MCF 10A (cell line): ENCODE measurements around the gene ZBTB48. TPM values are rescaled to one million over a fixed set of nuclear protein-coding genes. Genes with fewer than 3 reads are reported as not detected.
"Not testable (repeated sequence)": the region's sequence is repeated elsewhere in the genome, so short reads cannot be mapped to it uniquely, and the experiment has no call there.

Experiments used
- BruUV-seq: library from RNA; stranded (reverse); fragments of 400-500 nt; replicated peaks from 2 replicates; lab custom pipeline; 2021; lab: Mats Ljungman, UMichigan
- CTCF ChIA-PET: fragments of 300-600 bp; sonication (Branson Sonifier 250); formaldehyde crosslinking; extraction: SDS; loops from one replicate; lab custom pipeline; 2021; ENCODE audit warnings: antibody characterized with exemption, inconsistent platforms; lab: Yijun Ruan, JAX
- POLR2A ChIA-PET: fragments of 300-600, 350-650 bp; sonication (Branson Sonifier 250); formaldehyde crosslinking; extraction: SDS; loops from one replicate; lab custom pipeline; 2020; ENCODE audit warnings: antibody characterized with exemption, inconsistent platforms; lab: Yijun Ruan, JAX
- DNase-seq: peaks from one replicate; pipeline ENCODE4 v3.0.0-alpha.2; 2018; ENCODE audit not compliant: unreplicated experiment
- H3K27ac Mint-ChIP-seq: one replicate; pipeline ENCODE4 v1.8.0; 2022; ENCODE audit warnings: mild to moderate bottlenecking, low read depth, mixed read lengths; ENCODE audit not compliant: unreplicated experiment
- H3K27me3 Mint-ChIP-seq: one replicate; pipeline ENCODE4 v1.8.0; 2022; ENCODE audit warnings: mixed read lengths; ENCODE audit not compliant: insufficient read depth, unreplicated experiment
- H3K36me3 Mint-ChIP-seq: one replicate; pipeline ENCODE4 v1.8.0; 2022; ENCODE audit warnings: mild to moderate bottlenecking, moderate library complexity, mixed read lengths; ENCODE audit not compliant: insufficient read depth, unreplicated experiment
- H3K4me1 Mint-ChIP-seq: one replicate; pipeline ENCODE4 v1.8.0; 2022; ENCODE audit warnings: mixed read lengths; ENCODE audit not compliant: insufficient read depth, unreplicated experiment
- H3K4me3 Mint-ChIP-seq: one replicate; pipeline ENCODE4 v1.8.0; 2022; ENCODE audit warnings: mild to moderate bottlenecking, moderate library complexity, mixed read lengths; ENCODE audit not compliant: unreplicated experiment
- H3K9me3 Mint-ChIP-seq: one replicate; pipeline ENCODE4 v1.8.0; 2022; ENCODE audit warnings: mixed read lengths; ENCODE audit not compliant: unreplicated experiment
- CTCF ChIP-seq: fragments of 200-600 bp; IDR thresholded peaks from one replicate; pipeline ENCODE4 v1.8.0; 2022; ENCODE audit warnings: antibody characterized with exemption, mild to moderate bottlenecking; ENCODE audit not compliant: unreplicated experiment
- intact Hi-C: fragments of 100-400 bp; cut with micrococcal nuclease; formaldehyde crosslinking; loops from 2 replicates; pipeline ENCODE4 v1.14.1; 2022
- total RNA-seq: library from RNA; stranded (reverse); gene quantifications from 2 replicates; pipeline ENCODE4 v1.2.3, GENCODE V29; 2022

Gene ZBTB48
- total RNA-seq, 1 experiment from 2014 or later, result 40.6 TPM

- Mint-ChIP-seq H3K4me3 (peak overlapping the region; percentile 99), H3K36me3 (peaks cover 64% of the 10 kb centered on the region), H3K27ac (peak overlapping the region; percentile 99), H3K4me1 (peaks cover 17% of the 10 kb centered on the region), H3K9me3 (no peaks in the 10 kb centered on the region), H3K27me3 (no peaks in the 10 kb centered on the region)
- ChIA-PET POLR2A (interaction anchor here (0.7 to 7.4 kb wide), 15 partner anchors 11 to 185 kb away, joined by 3 to 103 read pairs (median 8); partner anchors contain the start of genes NOL9, PLEKHG5, TAS1R1 and ZBTB48), CTCF (interaction anchor here (0.7 to 3.0 kb wide), 9 partner anchors 11 to 113 kb away, joined by 3 to 10 read pairs (median 4); partner anchors contain the start of gene TAS1R1)
- intact Hi-C loops, result no loop called here
- peak; percentile 74 for DNase-seq
- BruUV-seq, result no TSS peak
- TF ChIP-seq CTCF, result no peak
Observed at GRCh38 chr1:6599141-6599975, 19.6 kb downstream of the ZBTB48 start.

DNA sequence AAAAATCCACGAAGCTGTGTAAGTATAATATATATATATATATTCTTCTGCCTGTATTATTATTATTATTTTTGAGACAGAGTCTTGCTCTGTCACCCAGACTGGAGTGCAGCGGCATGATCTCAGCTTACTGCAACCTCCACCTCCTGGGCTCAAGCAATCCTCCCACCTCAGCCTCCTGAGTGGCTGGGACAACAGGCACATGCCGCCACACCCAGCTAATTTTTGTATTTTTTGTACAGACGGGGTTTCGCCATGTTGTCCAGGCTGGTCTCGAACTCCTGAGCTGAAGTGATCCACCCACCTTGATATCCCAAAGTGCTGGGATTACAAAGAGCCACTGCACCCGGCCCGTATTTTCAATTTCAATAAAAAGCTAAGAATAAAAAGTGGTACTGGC lies 20.2 kb downstream of the ZBTB48 start:
- not testable (repeated sequence) for H3K27me3 Mint-ChIP-seq, DNase-seq, H3K9me3 Mint-ChIP-seq, BruUV-seq
- Mint-ChIP-seq H3K4me1 (peaks cover 17% of the 10 kb centered on the region), H3K27ac (peak overlapping the region; percentile 99), H3K36me3 (peaks cover 57% of the 10 kb centered on the region), H3K4me3 (peak overlapping the region; percentile 99)
- CTCF ChIA-PET, result interaction anchor here (0.6 to 3.0 kb wide), 10 partner anchors 10 to 114 kb away, joined by 3 to 10 read pairs (median 4); partner anchors contain the start of gene TAS1R1
- intact Hi-C loops, result loop anchor here (1.0 kb wide), 1 partner anchor 46 kb away; the partner anchor contains the start of gene NOL9
- POLR2A ChIA-PET, result interaction anchor here (0.8 to 7.4 kb wide), 17 partner anchors 11 to 186 kb away, joined by 3 to 103 read pairs (median 6); partner anchors contain the start of genes NOL9, PHF13, PLEKHG5 and TAS1R1

- ChIA-PET CTCF (interaction anchor here (0.5 to 3.0 kb wide), 12 partner anchors 9 to 114 kb away, joined by 3 to 10 read pairs (median 4); partner anchors contain the start of gene TAS1R1), POLR2A (interaction anchor here (0.7 to 7.4 kb wide), 20 partner anchors 10 to 251 kb away, joined by 3 to 103 read pairs (median 4); partner anchors contain the start of genes NOL9, PHF13, PLEKHG5 and TAS1R1)
- intact Hi-C loops, result loop anchor here (1.0 kb wide), 2 partner anchors 20 to 46 kb away; partner anchors contain the start of gene NOL9
- peak; percentile 38 for DNase-seq
- Mint-ChIP-seq H3K36me3 (peaks cover 53% of the 10 kb centered on the region), H3K27me3 (no peaks in the 10 kb centered on the region), H3K4me3 (peak overlapping the region; percentile 99), H3K27ac (peak overlapping the region; percentile 99), H3K9me3 (no peaks in the 10 kb centered on the region), H3K4me1 (peaks cover 17% of the 10 kb centered on the region)
- TSS peak; percentile 51 for BruUV-seq
- TF ChIP-seq CTCF, result no peak
Observed at GRCh38 chr1:6600410-6601048, 20.7 kb downstream of the ZBTB48 start.
